HL-60/S4 treated with retinoic acid at 250 ng/mL for 4 days and 3 days (cell line): ENCODE data around the gene TUBB.

Experiments used
- in situ Hi-C: fragments of 300-500 bp; cut with MboI; formaldehyde crosslinking; loops from 2 replicates; pipeline ENCODE4 v1.7.0; 2022; ENCODE audit warnings: low sequenced_read_pairs

Gene TUBB

GRCh38 chr6:30732237-30732943 is 12.2 kb downstream of the TUBB start:
- in situ Hi-C loops, result no loop called here

GRCh38 chr6:30735668-30736314 is 15.6 kb downstream of the TUBB start:
- in situ Hi-C loops, result no loop called here

DNA sequence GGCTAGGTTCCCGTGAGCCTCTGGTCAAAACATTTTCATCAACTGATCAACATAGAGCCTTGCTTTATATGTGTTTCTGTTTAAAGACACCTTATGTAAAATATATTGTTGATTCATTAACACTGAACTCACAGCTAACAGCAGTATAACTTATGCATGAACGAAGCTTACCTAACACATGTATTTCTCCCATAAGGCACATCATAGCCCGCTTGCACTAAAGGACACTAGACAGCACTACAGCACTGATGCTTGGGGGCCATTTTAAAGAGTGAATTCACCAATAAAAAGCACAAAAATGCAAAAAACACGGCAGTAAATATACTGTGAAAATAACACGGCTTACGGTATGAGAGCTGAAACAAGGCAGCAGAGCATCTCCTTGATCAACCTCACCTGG is 18.4 kb downstream of the TUBB start:
- in situ Hi-C loops, result no loop called here

DNA sequence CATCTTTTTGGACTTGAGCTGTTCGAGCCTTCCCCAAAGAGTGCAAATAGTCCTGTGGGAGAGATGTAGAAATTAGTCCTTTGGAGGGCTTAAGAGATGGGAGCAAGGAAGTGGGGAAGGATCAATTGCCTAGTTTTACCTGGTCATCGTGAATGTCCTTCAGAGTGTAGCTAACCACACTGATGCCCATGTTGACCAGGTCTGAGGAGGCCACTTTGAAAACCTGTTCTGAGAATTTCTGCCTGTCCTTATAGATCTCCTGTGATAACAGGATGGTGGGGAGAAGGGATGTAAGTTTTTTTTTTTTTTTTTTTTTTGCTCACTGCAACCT is 20.4 kb downstream of the TUBB start:
- in situ Hi-C loops, result no loop called here

- in situ Hi-C loops, result no loop called here
These were observed 21.1 kb downstream of the TUBB start for GRCh38 chr6:30741063-30741779.

- in situ Hi-C loops, result no loop called here
These were observed 21.7 kb downstream of the TUBB start for GRCh38 chr6:30741789-30742315.

DNA sequence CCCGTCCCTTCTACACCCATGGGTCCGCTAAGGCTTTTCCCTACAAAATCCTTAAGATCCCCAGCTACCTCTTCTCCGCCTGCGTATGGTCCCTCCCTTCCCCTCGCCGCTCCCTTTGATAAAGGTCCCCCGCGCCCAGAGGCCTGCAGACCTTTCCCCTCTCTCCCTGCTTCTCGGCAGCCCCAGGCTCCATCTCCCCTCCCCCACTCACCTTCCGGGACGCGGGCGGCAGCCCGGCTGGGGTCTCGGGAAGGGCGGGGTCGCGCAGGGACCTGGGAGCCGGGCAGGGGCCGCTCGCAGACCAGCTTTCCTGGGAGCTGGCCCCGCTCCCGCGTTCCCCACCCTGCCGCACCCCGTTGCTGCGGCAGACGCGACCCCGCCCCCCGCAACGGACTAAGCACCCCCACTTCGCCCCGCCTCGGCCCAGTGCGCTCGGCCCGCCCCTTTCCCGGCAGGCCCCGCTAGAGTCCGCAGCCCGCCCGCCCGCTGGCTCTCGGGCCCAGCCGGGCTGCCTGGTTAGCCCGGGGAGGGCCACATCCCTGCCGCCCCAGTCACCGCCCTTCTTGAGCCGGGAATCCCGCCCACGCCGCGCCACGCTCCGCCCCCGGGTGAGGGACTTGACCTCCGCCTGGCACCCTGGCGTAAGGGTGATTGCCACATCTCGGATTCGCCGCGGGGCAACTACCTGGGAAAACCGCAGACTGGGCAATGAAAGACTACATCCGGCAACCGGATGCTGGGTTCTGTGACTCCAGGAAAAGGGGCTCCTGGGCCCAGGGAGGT is 22.4 kb downstream of the TUBB start, which contains the start of gene FLOT1:
Gene FLOT1 (minus strand): TSS at position 372 of the 783 bp plus-strand sequence. CDS start 498 bp downstream, outside the sequence.
- in situ Hi-C loops, result no loop called here

DNA sequence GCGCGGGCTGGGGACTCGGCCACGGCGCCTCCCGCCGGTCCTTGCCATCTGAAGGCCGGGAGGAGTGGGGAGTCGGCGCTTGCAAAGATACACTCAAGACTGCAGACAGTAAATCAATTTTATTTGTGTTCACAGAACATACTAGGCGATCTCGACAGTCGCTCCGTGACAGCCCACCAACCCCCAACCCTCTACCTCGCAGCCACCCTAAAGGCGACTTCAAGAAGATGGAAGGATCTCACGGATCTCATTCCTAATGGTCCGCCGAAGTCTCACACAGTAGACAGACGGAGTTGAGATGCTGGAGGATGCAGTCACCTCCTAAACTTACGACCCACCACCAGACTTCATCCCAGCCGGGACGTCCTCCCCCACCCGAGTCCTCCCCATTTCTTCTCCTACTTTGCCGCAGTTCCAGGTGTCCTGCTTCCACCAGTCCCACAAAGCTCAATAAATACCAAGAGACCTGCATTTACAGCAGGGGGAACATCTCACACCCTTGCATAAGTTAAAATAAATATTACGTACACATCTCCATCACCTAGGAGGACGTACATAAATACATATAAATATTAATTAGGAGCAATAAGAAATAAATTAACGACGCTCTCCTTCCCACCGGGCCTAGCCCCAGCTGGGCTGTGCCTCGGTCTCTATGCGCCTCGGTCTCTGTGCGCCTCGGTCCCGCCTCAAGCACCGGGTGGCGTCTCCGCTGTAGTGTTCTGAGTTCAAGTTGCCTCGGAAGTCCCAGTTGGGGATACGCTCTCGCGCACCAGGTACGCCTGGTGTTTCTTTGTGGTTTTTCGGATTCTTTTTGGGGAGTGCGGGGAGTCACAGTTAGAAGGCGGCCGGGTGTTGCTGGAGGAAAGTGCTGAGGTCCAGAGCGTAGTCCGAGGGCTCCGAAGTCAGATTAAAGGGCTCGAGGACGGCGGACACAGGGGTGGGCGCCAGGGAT is 23.2 kb downstream of the TUBB start:
- in situ Hi-C loops, result no loop called here

- in situ Hi-C loops, result no loop called here
These were observed 24.1 kb downstream of the TUBB start, which contains the start of gene IER3 for GRCh38 chr6:30744054-30744805. Gene IER3 (minus strand): TSS chr6:30744547. CDS start chr6:30744518, 29 bp downstream.

GRCh38 chr6:30747300-30747687 is 27.1 kb downstream of the TUBB start:
- in situ Hi-C loops, result no loop called here

- in situ Hi-C loops, result no loop called here
These were observed 28.0 kb downstream of the TUBB start for GRCh38 chr6:30747902-30748769.

GRCh38 chr6:30748851-30749540 is 28.8 kb downstream of the TUBB start:
- in situ Hi-C loops, result no loop called here

DNA sequence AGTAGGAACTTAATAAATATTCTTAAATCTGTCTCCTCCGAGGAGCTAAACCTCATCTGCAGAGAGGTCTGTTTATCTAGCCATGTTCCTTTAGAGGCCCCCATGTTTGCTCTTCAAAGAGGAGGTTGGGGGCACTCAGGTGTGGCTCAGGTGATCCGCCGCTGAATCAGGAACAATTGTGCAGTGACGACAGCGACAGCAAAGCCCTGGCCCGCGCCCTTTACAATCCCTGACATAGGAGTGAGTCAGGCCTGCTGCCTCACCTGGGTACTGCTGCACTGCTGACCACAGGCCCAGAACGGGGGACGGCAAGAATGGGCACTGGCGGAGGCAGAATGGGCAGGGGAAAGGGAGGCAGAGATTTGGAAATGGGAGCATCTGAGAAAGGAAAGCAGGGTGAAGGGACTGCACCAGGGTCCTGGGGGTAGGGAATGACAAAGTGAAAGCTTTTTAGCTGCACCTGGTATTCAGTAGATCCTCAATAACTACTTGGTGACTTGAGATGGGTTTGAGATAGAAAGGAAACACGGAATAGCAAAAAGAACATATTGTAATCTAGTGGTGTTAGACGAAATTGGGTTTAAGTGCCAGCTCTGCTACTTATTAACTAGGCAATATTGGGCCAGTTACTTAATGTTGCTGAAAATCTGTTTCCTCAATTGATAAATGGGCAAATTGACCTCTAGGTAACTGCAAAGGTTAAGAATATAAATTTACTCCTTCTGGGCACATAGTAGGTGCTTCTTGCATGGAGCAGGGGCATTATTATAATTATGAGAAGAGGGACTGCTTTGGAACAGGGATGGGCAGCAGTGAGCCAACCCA is 29.6 kb downstream of the TUBB start:
- in situ Hi-C loops, result no loop called here

DNA sequence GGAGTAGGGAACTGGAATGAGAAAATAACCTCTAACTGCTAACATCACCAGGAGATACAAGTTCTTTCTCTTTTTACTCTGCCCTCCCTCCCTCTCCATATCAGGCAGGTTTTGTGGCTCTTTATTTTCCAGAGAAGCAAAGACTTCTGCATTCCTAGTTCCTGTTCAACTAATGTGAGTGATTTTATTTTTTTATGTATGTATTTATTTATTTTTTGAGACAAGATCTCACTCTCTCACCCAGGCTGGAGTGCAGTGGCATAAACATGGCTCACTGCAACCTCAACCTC is 30.2 kb downstream of the TUBB start:
- in situ Hi-C loops, result no loop called here

GRCh38 chr6:30752157-30752927 is 32.2 kb downstream of the TUBB start:
- in situ Hi-C loops, result no loop called here

DNA sequence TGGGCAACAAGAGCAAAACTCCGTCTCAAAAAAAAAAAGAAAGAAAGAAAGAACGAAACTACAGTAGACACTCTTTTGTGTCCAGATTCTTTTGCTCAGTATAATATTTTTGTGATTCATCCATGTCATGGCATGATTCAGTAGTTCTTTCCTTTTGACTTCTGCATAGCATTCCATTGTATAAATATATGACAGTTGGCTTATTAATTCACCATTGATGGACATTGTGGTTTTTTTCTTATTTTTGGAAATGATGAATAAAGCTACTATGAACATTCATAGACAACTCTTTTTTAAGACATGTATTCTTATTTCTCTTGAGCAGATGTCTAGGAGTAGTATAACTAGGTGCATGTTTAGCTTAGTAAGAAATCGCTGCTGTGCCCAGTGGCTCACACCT is 34.5 kb downstream of the TUBB start:
- in situ Hi-C loops, result no loop called here
